PC-9 (cell line): ENCODE measurements around the gene NCOR2.

ENCODE experiments used
- EZH2 ChIP-seq: fragments of 200-600 bp; sonication (generic); IDR thresholded peaks from 2 replicates; pipeline ENCODE4 v1.8.0; 2017; ENCODE audit warnings: antibody characterized with exemption, low read depth
- TF ChIP-seq, protein P1 (sequence below): fragments of 200-600 bp; sonication (generic); conservative IDR thresholded peaks from 2 replicates; pipeline ENCODE4 v1.6.1; 2017; ENCODE audit warnings: mixed run types, antibody characterized with exemption, mild to moderate bottlenecking, moderate library complexity

DNA sequence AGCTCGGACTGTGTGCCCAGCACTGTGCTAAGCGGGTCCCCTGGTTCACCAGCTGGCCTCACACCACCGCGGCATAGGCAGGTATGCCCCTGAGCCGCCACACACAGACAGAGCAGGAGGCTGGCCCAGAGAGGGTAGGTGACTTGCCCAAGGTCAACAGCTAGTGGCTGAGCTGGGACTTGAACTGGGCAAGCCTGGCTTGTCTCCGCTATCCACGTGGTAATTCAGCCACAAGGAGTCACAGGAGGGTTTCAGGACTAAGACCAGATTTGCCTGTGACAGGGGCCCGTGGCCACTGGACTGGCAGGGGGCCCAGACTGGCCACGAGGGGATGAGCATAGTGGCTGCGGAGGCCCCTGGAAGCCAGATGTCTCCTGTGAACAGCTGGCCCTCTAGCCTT is 47.7 kb downstream of the NCOR2 start:
- no peak for TF ChIP-seq EZH2
- TF ChIP-seq, protein P1, sequence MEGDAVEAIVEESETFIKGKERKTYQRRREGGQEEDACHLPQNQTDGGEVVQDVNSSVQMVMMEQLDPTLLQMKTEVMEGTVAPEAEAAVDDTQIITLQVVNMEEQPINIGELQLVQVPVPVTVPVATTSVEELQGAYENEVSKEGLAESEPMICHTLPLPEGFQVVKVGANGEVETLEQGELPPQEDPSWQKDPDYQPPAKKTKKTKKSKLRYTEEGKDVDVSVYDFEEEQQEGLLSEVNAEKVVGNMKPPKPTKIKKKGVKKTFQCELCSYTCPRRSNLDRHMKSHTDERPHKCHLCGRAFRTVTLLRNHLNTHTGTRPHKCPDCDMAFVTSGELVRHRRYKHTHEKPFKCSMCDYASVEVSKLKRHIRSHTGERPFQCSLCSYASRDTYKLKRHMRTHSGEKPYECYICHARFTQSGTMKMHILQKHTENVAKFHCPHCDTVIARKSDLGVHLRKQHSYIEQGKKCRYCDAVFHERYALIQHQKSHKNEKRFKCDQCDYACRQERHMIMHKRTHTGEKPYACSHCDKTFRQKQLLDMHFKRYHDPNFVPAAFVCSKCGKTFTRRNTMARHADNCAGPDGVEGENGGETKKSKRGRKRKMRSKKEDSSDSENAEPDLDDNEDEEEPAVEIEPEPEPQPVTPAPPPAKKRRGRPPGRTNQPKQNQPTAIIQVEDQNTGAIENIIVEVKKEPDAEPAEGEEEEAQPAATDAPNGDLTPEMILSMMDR: no peak
